Measurements from ENCODE around the gene SOHLH1.

- no peak for TF ChIP-seq CTCF (IDR thresholded peaks at IDR 0.05; ENCODE audit: borderline replicate concordance, extremely low read depth, low read length, poor library complexity, severe bottlenecking)
- TF ChIP-seq EZH2 (IDR thresholded peaks at IDR 0.05; ENCODE audit: borderline replicate concordance, low read depth, low read length, severe bottlenecking), result no peak
These were observed 16.8 kb upstream of the SOHLH1 start for GRCh38 chr9:135716045-135716444.

Measured in DND-41 (cell line).